CD14-positive monocyte (primary cell): ENCODE measurements around the gene SELENOH. TPM values are rescaled to one million over a fixed set of nuclear protein-coding genes. Genes with fewer than 3 reads are reported as not detected.

ENCODE experiments used
- DNase-seq, 3 donors: peaks; one replicate each; pipeline ENCODE4 v3.0.0-alpha.2; 2011 to 2022
- H2AFZ ChIP-seq: 2 replicates; pipeline ENCODE4 v1.6.0; 2012; ENCODE audit warnings: mild to moderate bottlenecking, low read depth, low read length, inconsistent platforms; ENCODE audit not compliant: insufficient read depth, poor library complexity, severe bottlenecking
- H3K27ac ChIP-seq, 2 donors: 1 replicate in 1 of 2; 2 replicates in 1 of 2; pipeline ENCODE4 v1.5.1; 2012 to 2013; ENCODE audit warnings: low read length in 2 of 2, control low read depth in 1 of 2, inconsistent platforms in 1 of 2, low read depth in 1 of 2, mild to moderate bottlenecking in 1 of 2
- H3K27me3 ChIP-seq, 2 donors: one replicate each; pipeline versions ENCODE4 v1.6.0 to v1.6.1; 2011 to 2013; ENCODE audit warnings: low read length in 2 of 2; ENCODE audit not compliant: control insufficient read depth in 2 of 2, insufficient read depth in 2 of 2
- H3K36me3 ChIP-seq, 2 donors: replicated peaks in 1 of 2; 1 replicate in 1 of 2; 2 replicates in 1 of 2; pipeline versions ENCODE4 v1.5.1 to v1.6.1; 2012 to 2013; ENCODE audit warnings: low read length in 2 of 2, control low read depth in 1 of 2, inconsistent platforms in 1 of 2, mild to moderate bottlenecking in 1 of 2; ENCODE audit not compliant: insufficient read depth in 2 of 2, control insufficient read depth in 1 of 2
- H3K4me1 ChIP-seq, 2 donors: 1 replicate in 1 of 2; 2 replicates in 1 of 2; pipeline versions ENCODE4 v1.5.1 to v1.6.1; 2012 to 2013; ENCODE audit warnings: low read length in 2 of 2, control low read depth in 1 of 2, inconsistent platforms in 1 of 2, mild to moderate bottlenecking in 1 of 2, moderate library complexity in 1 of 2; ENCODE audit not compliant: insufficient read depth in 2 of 2, control insufficient read depth in 1 of 2
- H3K4me2 ChIP-seq: replicated peaks from 2 replicates; pipeline ENCODE3; 2012; ENCODE audit warnings: low read length, moderate library complexity, mild to moderate bottlenecking; ENCODE audit not compliant: poor library complexity, severe bottlenecking; ENCODE audit errors: extremely low read depth
- H3K4me3 ChIP-seq, 3 experiments: fragments of 200-600 bp in 1 of 3; sonication (generic) in 1 of 3; replicated peaks in 1 of 3; 1 replicate in 2 of 3; 2 replicates in 1 of 3; pipeline ENCODE4 v1.5.1; 2011 to 2013; ENCODE audit warnings: low read length in 3 of 3, mild to moderate bottlenecking in 3 of 3, control low read depth in 2 of 3, low read depth in 2 of 3, inconsistent platforms in 1 of 3, moderate library complexity in 1 of 3
- H3K79me2 ChIP-seq: 2 replicates; pipeline ENCODE4 v1.6.0; 2012; ENCODE audit warnings: mild to moderate bottlenecking, control low read depth, inconsistent platforms, low read length, moderate library complexity; ENCODE audit not compliant: insufficient read depth
- H3K9ac ChIP-seq: 2 replicates; pipeline ENCODE4 v1.6.0; 2017; ENCODE audit warnings: low read length, mild to moderate bottlenecking; ENCODE audit not compliant: insufficient read depth, poor library complexity, severe bottlenecking
- H3K9me3 ChIP-seq, 2 donors: replicated peaks in 1 of 2; 1 replicate in 1 of 2; 2 replicates in 1 of 2; pipeline versions ENCODE4 v1.5.1 to v1.6.1; 2012 to 2013; ENCODE audit warnings: low read length in 2 of 2, control low read depth in 1 of 2; ENCODE audit not compliant: control insufficient read depth in 1 of 2, insufficient read depth in 1 of 2
- H4K20me1 ChIP-seq: 2 replicates; pipeline ENCODE4 v1.6.0; 2012; ENCODE audit warnings: mild to moderate bottlenecking, low read length, control low read depth, moderate library complexity; ENCODE audit not compliant: insufficient read depth
- H3K27ac Mint-ChIP-seq, 7 donors: one replicate each; pipeline ENCODE4 v1.8.0; 2020; ENCODE audit warnings: mild to moderate bottlenecking in 7 of 7, mixed read lengths in 7 of 7, moderate library complexity in 6 of 7, inconsistent platforms in 2 of 7
- H3K27me3 Mint-ChIP-seq, 3 donors: one replicate each; pipeline ENCODE4 v1.8.0; 2021 to 2022; ENCODE audit warnings: low read depth in 3 of 3, mild to moderate bottlenecking in 3 of 3, mixed read lengths in 3 of 3, moderate library complexity in 3 of 3, inconsistent platforms in 1 of 3
- H3K36me3 Mint-ChIP-seq, 2 donors: one replicate each; pipeline ENCODE4 v1.8.0; 2020; ENCODE audit warnings: mixed read lengths in 2 of 2, inconsistent platforms in 1 of 2, mild to moderate bottlenecking in 1 of 2
- H3K4me1 Mint-ChIP-seq: one replicate; pipeline ENCODE4 v1.8.0; 2020; ENCODE audit warnings: mild to moderate bottlenecking, mixed read lengths
- H3K4me3 Mint-ChIP-seq, 2 donors: one replicate each; pipeline ENCODE4 v1.8.0; 2020; ENCODE audit warnings: mild to moderate bottlenecking in 2 of 2, mixed read lengths in 2 of 2, moderate library complexity in 1 of 2
- H3K9me3 Mint-ChIP-seq, 7 donors: one replicate each; pipeline ENCODE4 v1.8.0; 2020 to 2022; ENCODE audit warnings: mixed read lengths in 7 of 7, mild to moderate bottlenecking in 6 of 7, moderate library complexity in 6 of 7, inconsistent platforms in 2 of 7
- WGBS: methylation state at CpG from one replicate; pipeline ENCODE4 v1.1.5; 2013; ENCODE audit warnings: missing lambda C conversion rate; ENCODE audit not compliant: insufficient coverage; 5-methylcytosine and 5-hydroxymethylcytosine counted together
- intact Hi-C, 2 donors: fragments of 100-400 bp; cut with micrococcal nuclease; formaldehyde crosslinking; loops; one replicate each; pipeline versions ENCODE4 v1.15.0 to v1.15.1; 2023
- polyA plus RNA-seq, 3 donors: library from polyadenylated mRNA; depleted of rRNA in 1 of 3; unstranded in 2 of 3; stranded (reverse) in 1 of 3; fragments of 300-500 nt in 2 of 3; fragments of >200 nt in 1 of 3; fragmentation: Illumina TruSeq in 2 of 3; gene quantifications; 1 replicate in 2 of 3; 2 replicates in 1 of 3; pipeline ENCODE4 v1.2.3, GENCODE V29; 2012 to 2021
- TF ChIP-seq, protein P1 (sequence below): fragments of 200-600 bp; IDR thresholded peaks from one replicate; pipeline ENCODE4 v1.8.0; 2022; ENCODE audit warnings: antibody characterized with exemption, mild to moderate bottlenecking

The SELENOH gene
- polyA plus RNA-seq, 3 donors = 99.5 to 260 (median 206) TPM

DNA sequence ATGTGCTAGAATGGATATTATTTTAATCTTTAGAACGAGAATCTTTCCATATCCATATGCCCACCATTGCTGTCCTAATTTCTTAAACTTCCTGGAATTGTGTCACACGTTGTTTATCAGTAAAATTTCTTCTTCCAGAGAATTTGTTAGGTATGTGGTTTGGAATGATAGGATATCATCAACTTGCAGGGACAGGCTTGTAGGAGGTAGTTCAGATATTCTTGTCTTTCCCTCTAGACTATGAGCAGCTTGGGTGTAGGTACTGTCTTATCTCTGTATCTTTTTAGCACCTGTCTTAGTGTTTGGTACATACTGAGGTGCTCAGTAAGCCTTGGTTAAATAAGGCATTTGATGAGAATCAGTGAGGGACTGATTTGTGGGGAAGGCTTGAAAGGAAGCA is 23.7 kb downstream of the SELENOH start:
- no peak overlapping the region for H3K27ac ChIP-seq
- no peak overlapping the region for H3K9ac ChIP-seq
- Mint-ChIP-seq H3K9me3 (peaks cover 0 to 2% (median 0%) of the 10 kb centered on the region in 7 donors), H3K4me3 (no peak overlapping the region), H3K36me3 (peaks cover 9 to 21% of the 10 kb centered on the region in 2 donors), H3K4me1 (peaks cover 42% of the 10 kb centered on the region), H3K27ac (no peak overlapping the region), H3K27me3 (peaks cover 0 to 3% (median 0%) of the 10 kb centered on the region in 3 donors)
- H3K27me3 ChIP-seq = no peaks in the 10 kb centered on the region
- H3K36me3 ChIP-seq = no peaks in the 10 kb centered on the region
- peaks cover 23 to 27% of the 10 kb centered on the region in 2 donors for H3K4me1 ChIP-seq
- WGBS = no CpG with 5 or more reads among the region's 2 CpGs
- H4K20me1 ChIP-seq = peaks cover 52% of the 10 kb centered on the region
- H3K4me3 ChIP-seq = no peak overlapping the region
- H3K4me2 ChIP-seq = peak overlapping the region; percentile 86
- H2AFZ ChIP-seq = no peak overlapping the region
- peaks cover 76% of the 10 kb centered on the region for H3K79me2 ChIP-seq
- no peaks in the 10 kb centered on the region for H3K9me3 ChIP-seq
- TF ChIP-seq, protein P1, sequence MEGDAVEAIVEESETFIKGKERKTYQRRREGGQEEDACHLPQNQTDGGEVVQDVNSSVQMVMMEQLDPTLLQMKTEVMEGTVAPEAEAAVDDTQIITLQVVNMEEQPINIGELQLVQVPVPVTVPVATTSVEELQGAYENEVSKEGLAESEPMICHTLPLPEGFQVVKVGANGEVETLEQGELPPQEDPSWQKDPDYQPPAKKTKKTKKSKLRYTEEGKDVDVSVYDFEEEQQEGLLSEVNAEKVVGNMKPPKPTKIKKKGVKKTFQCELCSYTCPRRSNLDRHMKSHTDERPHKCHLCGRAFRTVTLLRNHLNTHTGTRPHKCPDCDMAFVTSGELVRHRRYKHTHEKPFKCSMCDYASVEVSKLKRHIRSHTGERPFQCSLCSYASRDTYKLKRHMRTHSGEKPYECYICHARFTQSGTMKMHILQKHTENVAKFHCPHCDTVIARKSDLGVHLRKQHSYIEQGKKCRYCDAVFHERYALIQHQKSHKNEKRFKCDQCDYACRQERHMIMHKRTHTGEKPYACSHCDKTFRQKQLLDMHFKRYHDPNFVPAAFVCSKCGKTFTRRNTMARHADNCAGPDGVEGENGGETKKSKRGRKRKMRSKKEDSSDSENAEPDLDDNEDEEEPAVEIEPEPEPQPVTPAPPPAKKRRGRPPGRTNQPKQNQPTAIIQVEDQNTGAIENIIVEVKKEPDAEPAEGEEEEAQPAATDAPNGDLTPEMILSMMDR = no peak
- intact Hi-C loops = loop anchor here in 1 of 2 donors (5.0 kb wide), 1 partner anchor 32 kb away; no protein-coding TSS in a partner anchor
- no peak for DNase-seq

GRCh38 chr11:57770793-57771192 is 29.5 kb downstream of the SELENOH start:
- Histone ChIP-seq H2AFZ (peak overlapping the region; percentile 13), H3K4me1 (peaks cover 20 to 21% of the 10 kb centered on the region in 2 donors), H3K4me3 (peak overlapping the region in 1 of 3 experiments; percentile 23), H4K20me1 (peaks cover 69% of the 10 kb centered on the region), H3K4me2 (peak overlapping the region; percentile 19), H3K36me3 (no peaks in the 10 kb centered on the region), H3K27ac (peak overlapping the region in 1 of 2 donors; percentile 70), H3K79me2 (peaks cover 89% of the 10 kb centered on the region), H3K9ac (no peak overlapping the region), H3K27me3 (no peaks in the 10 kb centered on the region), H3K9me3 (no peaks in the 10 kb centered on the region)
- TF ChIP-seq, protein P1 = no peak
- Mint-ChIP-seq H3K27me3 (no peaks in the 10 kb centered on the region), H3K36me3 (peaks cover 6 to 26% of the 10 kb centered on the region in 2 donors), H3K4me1 (peaks cover 41% of the 10 kb centered on the region), H3K27ac (peak overlapping the region in 4 of 7 donors; percentile 60 to 87 (median 75)), H3K9me3 (peaks cover 0 to 2% (median 0%) of the 10 kb centered on the region in 7 donors), H3K4me3 (peak overlapping the region in 1 of 2 donors; percentile 68)
- intact Hi-C loops = no loop called here
- WGBS = no CpG with 5 or more reads among the region's 1 CpG
- no peak for DNase-seq
